Measurements from ENCODE around the gene LCA5L.
"Not testable (repeated sequence)": the region's sequence is repeated elsewhere in the genome, so short reads cannot be mapped to it uniquely, and the experiment has no call there.

LCA5L gene

GRCh38 chr21:39387461-39388037, 58.0 kb downstream of the LCA5L start:
- peak; percentile 87 for DNase-seq (ENCODE audit: low read depth)

- DNase-seq (ENCODE audit: low read depth): no peak
These were observed 58.7 kb downstream of the LCA5L start for GRCh38 chr21:39386899-39387298.

DNA sequence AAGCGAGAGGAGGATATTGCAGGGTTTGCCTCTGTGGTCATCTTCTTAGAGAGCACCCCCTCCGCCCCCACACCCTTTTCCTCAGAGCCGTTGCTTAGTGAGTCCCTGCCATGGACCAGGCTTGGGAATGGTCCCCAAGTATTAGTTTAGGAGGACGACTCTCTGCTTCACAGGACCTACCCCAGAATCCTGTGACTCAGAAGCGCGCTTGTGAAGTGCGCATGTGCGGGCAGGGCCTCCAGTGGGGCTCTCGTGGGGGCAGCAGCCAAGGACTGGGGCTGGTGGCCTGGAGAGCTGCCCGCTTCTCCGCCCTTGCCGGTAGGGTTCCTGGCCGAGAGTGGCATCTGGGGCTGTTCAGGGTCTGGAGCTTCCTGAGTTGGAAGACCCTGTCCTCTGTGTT, 59.4 kb downstream of the LCA5L start:
- DNase-seq (ENCODE audit: low read depth): no peak

DNA sequence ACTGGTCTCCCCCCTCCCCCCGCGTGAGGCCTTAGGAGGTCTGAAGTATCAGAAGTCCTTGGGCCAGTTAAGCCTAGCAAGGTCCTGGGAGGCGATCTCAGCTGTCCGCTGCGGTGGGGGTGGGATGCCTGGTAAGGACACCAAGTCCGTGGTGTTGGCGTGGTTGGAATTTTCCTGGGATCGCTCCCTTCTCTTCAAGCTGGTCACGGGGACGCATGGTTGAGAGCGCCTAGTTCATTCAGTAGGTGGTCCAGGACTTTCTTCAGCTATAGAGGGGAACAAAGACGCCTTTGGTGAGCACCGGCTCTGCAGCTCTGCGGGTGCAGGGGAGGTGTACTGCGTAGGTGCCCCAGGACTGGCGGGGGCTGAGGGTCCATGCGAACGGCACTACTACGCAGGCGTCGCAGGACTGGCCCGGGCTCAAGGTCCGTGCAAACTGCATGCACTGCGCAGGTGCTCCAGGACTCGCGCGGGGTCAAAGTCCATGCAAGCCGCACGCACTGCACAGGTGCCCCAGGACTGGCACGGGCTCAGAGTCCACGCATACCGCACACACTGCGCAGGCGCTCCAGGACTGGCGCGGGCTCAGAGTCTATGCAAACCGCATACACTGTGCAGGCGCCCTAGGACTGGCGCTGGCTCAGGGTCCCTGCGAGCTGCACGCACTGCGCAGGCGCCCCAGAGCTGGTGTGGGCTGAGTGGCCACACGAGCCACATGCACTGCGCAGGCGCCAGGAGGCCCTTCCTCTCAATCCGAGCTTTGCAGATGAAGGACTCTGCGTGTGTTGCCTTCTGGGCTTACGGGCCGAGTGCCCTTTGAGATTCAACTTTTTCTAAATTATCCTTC, 60.1 kb downstream of the LCA5L start:
- DNase-seq (ENCODE audit: low read depth): peak; percentile 20

- DNase-seq (ENCODE audit: low read depth): no peak
These were observed 60.8 kb downstream of the LCA5L start for GRCh38 chr21:39384674-39385298.

DNA sequence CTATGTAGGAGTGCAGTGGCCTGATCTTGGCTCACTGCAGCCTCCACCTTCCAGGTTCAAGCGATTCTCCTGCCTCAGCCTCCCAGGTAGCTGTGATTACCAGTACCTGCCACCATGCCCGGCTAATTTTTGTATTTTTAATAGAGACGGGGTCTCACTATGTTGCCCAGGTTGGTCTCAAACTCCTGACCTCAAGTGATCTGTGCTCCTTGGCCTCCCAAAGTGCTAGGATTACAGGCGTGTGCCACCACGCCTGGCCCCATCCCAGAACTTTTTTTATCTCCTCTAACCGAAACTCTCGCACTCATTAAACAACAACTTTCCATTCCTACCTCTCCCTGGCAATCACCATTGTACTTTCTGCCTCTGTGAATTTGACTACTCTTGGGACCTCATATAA, 63.5 kb downstream of the LCA5L start:
- not testable (repeated sequence) for DNase-seq (ENCODE audit: low read depth)

DNA sequence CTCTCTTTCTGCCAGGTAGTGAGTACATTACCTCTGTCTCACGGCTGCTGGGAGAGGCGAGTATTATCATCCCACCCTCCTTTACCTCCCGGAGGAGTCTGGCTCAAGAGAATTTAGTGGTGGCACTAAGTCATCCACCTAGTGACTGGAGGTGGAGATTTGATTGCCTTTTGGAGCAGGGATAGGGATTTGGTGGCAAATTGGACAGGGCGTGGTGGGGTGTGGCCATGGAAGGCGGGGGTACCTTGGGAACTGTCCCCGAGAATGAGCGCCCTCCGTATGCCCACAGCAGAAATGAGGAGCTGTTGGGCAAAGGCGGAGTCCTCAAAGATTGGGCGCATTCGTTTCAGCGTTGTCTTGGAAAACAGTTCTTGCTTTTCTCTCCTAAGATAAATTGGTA, 64.6 kb downstream of the LCA5L start:
- no peak for DNase-seq (ENCODE audit: low read depth)

DNA sequence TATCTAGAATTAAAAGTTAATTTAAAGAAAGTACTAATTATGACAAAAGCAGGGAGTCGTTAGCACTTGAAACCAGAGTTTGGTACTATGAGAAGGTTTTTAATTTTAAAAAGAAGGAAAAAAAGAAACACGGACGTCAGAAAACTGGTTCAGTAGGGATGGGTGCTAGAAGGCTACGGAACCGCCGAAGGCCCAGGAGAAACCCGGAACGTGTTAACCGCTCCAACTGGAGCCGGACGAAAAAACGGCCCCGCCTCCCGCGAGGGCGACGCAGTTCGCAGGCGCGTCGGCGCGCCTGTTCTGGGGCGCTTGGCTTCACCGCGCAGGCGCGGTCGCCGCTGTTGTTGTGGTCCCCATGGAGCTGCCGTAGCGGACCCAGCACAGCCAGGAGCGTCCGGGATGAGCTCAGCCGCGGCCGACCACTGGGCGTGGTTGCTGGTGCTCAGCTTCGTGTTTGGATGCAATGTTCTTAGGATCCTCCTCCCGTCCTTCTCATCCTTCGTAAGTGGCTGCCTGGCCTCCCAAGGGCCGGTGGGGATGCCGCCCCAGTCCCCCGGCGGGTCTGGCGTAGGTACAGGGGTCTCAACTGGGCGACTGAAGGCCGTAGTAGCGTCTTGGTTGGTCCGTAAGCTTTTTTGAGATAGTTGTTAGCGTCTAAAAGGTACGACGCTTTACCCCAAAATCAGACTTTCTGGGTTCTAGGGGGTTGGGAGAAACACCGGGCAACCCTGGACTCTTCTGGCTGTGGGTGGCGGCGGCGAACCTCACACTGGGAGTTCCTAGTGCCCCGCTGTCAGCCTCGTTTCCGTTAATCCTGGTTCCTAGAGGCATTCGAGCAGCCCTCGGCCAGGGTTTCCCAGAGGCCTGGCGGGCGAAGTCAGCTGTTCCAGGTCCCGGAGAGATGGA, 65.3 kb downstream of the LCA5L start:
- peak; percentile 77 for DNase-seq (ENCODE audit: low read depth)

DNA sequence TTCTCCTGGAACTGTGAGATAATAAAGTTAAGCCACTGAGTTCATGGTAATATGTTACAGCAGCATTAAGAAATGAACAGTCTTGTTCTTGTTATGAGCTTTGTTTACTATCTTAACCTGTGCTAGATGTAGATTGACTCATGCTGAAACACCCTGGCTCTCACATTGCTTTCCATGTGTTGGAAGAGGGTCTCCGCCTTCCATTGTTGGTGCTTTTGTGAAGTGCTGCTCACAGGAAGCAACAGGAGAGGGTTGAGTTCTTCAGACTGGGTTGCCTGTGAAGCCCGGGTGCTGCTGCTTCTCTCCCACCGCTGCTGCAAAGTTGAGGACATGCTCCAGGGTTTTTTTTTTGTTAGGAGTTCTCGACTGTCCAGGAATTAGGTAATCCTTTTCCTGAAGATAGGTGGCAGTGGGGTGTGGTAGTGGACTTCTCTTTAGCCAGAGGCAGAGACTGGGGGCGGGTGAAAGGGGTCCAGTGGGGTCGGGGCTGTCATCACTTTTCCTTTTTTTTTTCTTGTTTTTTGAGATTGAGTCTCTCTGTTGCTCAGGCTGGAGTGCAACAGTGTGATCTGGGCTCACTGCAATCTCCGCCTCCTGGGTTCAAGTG, 68.0 kb downstream of the LCA5L start:
- DNase-seq (ENCODE audit: low read depth): no peak

DNA sequence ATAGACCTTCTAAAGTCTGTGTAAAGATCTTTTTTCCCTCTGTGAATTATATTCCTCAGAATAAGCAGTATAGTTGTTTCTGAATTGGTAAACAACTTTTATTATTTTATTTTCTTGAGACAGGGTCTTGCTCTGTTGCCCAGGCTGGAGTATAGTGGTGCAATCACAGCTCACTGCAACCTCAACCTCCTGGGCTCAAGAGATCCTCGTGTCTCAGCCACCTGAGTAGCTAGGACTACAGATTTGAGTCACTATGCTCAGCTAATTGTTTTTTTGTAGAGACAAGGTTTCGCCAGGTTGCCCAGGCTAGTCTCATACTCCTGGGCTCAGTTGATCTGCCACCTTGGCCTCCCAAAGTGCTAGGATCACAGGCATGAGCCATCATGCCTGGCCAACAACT, 70.1 kb downstream of the LCA5L start:
- DNase-seq (ENCODE audit: low read depth): no peak

DNA sequence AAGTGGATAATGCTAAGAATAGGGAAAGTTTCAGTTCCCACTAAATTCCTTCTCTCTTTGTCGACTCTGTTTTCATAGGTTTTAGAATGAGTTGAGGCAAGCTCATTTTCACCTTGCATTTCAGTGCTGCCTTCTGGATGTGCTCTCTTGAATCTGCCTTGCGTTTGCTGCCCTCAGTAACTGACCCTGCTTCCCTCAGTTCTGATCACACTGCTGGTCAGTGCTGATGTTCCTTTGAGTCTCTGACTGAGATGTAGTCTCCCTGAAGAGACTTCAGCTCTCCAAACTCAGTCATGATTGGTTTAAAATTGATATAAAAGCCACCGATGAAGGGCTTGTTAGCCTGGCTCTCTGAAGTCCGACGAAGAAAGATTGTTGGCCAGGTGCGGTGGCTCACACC, 71.5 kb downstream of the LCA5L start:
- DNase-seq (ENCODE audit: low read depth): no peak

DNA sequence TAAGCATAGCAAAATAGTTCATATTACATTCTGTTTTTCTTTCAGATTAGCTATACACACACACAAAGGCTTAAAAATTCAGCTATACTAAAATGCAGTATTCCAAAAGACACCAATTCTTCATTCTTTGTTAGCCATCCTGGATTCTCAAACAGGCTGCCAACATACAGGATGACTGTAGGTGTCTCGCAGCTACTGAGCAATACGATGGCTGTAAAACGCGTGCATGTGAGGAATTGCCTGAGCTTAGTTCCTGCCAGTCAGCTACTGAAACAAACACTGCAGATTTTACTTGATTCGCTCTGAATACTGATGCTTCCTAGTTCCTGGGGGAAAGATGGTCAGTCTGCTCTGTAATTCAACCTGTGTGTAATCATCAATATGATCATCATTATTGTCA, 71.9 kb downstream of the LCA5L start:
- no peak for DNase-seq (ENCODE audit: low read depth)

GRCh38 chr21:39369896-39370288, 75.7 kb downstream of the LCA5L start:
- not testable (repeated sequence) for DNase-seq (ENCODE audit: low read depth)

- no peak for DNase-seq (ENCODE audit: low read depth)
These were observed 77.8 kb downstream of the LCA5L start for GRCh38 chr21:39367783-39368182.

DNA sequence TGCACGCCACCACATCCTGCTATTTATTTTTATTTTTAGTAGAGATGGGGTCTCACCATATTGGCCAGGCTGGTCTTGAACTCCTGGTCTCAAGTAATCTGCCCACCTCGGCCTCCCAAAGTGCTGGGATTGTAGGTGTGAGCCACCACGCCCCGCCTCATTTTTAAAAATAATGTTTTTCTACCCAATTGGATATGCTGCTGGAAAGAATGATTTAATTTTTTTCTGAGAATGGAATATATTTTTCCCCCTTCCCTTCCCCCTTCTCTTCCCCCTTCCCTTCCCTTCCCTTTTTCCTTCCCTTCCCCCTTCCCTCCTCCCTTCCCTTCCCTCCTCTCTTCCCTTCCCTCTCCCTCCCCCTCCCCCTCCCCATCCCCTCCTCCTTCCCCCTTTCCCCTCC, 79.0 kb downstream of the LCA5L start:
- no peak for DNase-seq (ENCODE audit: low read depth)

- DNase-seq (ENCODE audit: low read depth): no peak
These were observed 80.6 kb downstream of the LCA5L start for GRCh38 chr21:39364949-39365348.

DNA sequence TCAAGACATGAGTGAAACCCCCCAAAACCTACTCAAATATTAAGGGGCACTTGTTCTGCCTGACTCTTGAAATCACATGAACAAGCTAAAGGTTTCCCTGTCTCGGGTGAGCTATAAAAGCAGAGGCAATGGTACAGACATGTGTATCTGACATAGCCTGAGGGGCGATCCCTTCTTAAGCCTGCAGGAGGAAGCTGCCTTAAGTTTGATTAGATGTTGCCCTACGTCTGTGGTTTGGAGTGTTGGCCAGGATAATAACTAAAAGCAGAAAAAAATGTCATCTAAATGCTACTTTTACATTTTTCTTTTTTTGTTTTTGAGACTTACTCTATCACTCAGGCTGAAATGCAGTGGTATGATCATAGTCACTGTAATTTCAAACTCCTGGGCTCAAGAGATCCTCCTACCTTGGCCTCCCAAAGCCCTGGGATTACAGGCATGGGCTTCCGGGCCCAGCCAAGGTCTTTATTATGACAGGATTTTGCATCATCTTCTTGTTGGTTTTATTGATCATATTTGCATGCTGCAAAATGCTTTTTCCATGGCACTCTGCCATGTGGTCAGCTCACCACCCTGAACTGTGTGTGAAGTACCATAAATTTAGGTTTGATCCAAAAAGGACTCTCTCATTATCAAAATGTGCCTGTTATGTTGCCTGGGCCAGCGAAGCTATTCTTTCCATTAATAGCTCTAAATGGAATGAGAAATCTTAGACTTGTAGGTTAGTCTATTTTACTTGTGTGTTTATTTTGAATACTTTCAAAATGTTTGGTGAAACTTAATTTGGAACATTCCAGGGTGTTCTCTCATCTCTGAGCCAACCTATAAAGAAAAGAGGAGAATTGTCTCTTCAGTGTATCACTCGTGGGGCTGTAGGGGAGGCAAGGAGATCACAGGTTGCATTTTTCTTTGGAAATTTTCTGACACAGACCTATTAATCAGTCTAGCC, 81.7 kb downstream of the LCA5L start:
- DNase-seq (ENCODE audit: low read depth): no peak

DNA sequence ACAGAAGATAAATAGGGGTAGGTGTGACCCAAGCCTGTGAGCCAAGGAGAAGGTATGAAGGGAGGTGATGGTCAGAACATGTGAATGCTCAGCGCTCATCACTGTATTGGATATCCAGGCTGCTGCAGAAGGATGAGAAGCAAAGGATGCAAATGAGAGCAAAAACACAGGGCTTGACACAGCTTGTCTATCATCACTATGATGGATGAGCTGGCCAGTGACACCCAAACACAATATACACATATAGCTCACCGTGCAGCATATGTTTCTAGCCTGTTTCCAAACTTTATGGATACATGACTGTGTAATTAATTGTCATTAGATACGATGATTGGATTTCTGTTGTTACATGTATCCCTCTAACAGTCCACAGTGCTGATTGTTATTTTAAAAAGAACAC, 82.8 kb downstream of the LCA5L start:
- DNase-seq (ENCODE audit: low read depth): no peak

GRCh38 chr21:39359382-39359781, 86.2 kb downstream of the LCA5L start:
- DNase-seq (ENCODE audit: low read depth): no peak

Data from stimulated activated CD4-positive, alpha-beta T cell treated with anti-CD3 and anti-CD28 coated beads, Interleukin-2, amount 100 ng/mL, for 4 hours (primary cell).